ENCODE measurements around the gene GNMT.
"Not testable (repeated sequence)": the region's sequence is repeated elsewhere in the genome, so short reads cannot be mapped to it uniquely, and the experiment has no call there.

The GNMT gene

DNA sequence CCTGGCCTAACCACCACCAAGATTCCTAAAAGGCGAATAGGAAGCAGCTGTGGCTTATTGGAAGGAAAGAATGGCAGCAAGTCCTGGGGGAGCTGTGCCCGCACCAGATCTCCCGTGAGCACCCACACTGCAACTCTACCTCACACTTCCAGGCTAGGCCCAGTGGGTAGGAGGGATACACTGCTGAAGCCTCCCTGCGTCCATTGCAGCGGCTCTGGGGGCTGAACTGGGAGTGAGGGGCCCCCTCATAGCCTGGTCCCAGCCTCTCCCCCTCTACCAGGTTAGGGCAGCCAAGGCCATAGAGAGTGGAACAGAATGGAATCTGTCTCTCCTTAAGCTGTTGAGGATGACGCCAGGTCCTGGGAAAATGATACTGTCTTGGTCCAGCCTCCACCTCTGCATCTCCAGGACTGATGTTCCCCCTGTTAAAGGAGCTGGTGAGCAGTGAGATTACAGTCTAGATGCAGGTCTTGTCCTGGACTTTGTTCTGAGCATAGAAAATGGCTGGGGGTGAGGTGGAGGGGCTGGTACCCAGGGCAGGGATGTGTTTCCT lies 20.0 kb upstream of the GNMT start:
- DNase-seq, result no peak

DNA sequence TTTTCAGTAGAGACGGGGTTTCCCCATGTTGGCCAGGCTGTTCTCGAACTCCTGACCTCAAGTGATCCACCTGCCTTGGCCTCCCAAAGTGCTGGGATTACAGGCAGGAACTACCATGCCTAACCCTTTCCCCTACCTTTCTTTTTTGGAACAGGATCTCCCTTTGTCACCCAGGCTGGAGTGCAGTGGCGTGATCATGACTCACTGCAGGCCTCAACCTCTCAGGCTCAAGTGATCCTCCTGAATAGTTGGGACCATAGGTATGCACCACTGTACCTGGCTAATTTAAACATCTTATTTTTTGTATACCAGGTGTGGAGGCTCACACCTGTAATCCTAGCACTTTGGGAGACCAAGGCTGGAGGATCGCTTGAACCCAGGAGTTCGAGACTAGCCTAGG lies 19.2 kb upstream of the GNMT start:
- DNase-seq, result not testable (repeated sequence)

DNA sequence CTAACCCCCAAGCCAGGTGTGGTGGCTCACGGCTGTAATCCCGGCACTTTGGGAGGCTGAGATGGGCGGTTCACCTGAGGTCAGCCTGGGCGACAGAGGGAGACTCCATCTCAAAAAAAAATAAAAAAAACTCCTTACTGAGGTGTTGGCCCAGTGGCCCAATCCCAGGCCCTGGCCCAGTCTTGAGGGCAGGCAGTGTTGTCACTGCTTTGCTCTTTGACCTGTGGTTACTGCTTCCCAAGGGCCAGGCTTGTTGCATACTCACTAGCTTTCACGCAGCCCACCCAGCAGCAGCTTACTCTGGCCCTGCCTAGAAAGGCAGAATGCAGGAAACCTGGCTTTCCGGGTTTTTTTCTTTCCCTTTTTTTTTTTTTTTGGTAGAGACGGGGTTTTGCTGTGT lies 18.1 kb upstream of the GNMT start:
- DNase-seq, result no peak

DNA sequence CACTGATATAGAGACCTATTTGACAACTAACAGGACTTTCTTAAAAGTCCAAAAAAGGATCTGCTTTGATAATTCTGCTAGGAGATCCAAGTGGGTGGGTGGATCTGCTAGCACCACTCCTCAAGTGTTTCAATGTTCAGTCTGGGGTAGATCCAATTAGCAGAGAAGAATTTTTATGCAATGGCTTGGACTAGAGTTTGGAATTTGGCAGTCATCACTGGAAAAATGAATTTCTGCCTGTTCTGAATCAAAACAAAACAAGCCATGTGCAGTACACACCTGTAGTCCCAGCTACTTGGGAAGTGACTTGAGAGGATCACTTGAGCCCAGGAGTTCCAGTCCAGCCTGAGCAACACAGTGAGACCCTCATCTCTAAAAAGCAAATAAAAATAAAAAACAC lies 12.6 kb upstream of the GNMT start:
- DNase-seq, result no peak

DNA sequence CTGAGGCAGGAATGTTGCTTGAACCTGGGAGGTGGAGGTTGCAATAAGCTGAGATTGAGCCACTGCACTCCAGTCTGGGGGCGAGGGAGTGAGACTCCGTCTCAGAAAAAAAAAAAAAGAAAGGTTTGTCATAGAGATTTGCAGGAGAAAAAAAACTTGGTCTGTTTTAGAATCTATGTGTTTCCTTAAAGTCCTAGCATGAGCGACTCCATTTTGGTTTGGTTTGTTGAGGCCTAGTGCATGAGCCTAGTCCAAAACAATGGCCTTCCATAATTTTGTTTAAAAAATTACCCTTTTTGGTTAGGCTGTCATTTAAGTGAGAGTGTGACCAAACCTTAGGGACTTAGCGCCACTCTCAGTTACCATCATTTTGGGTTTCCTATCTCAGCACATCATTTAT lies 8.2 kb upstream of the GNMT start:
- DNase-seq, result no peak

DNA sequence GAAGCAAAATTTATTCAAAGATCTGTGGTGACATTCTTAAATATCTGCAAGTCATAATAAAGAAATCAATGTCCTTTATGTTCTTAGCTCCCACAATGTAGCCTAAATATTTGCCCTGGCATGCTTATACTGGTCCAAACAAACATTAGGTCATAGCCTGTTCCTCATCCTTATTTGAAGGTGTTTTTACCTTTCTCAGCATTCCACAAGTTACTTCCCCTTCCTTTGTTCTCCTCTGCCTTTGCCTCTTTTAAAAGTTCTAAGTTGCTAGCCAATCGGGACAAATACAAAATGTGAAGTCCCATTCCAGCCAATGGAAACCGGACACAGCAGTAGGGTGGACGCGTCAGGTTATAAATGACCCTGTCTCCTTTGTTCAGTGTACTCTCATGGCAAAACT lies 6.1 kb upstream of the GNMT start:
- DNase-seq, result not testable (repeated sequence)

DNA sequence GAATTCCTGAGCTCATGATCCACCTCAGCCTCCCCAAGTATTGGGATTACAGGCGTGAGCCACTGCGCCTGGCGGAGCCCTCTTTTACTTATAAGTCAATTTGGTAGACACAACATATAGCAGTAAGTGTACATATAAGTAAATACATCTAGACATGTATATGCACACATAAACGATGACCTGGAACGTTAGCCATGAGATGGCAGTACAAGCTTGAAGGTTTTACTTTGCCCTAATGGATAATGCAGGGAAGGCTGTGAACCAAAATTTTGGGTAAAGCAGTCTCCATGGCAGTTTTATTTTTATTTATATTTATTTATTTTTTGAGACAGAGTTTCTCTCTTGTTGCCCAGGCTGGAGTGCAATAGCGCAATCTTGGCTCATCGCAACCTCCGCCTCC lies 2.4 kb upstream of the GNMT start:
- no peak for DNase-seq

DNA sequence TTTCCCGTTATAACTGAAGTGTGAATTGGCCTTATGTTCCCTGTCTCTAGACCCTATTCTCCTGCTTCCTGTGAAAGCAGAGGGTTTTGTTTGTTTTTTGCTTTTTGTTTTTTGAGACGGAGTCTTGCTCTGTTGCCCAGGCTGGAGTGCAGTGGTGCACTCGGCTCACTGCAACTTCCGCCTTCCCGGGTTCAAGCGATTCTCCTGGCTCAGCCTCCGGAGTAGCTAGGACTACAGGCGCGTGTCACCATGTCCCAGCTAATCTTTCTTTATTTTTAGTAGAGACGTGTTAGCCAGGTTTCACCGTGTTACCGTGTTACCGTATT lies 674 bp upstream of the GNMT start:
- no peak for DNase-seq

DNA sequence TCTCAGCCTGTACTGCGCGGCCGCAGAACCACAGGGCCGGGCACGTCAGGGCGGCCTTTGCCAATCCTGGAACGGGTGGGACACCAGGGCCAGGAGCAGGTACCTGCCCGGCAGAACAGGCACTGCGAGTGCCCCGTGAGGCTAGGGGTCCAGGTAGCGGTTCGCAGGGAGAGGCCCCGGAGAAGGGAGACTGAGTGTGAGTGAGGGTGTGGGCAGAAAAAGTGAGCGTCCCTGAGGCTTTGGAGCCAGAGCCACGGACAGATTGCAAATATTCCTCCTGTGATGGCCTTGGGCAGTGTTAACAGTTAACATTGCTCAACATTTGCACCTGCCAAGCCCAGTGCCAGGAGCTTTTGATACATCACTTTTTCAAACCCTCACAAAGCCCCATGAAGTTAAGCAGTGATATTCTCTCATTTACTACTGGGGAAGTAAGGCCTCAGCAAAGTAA lies 491 bp downstream of the GNMT start:
- no peak for DNase-seq

DNA sequence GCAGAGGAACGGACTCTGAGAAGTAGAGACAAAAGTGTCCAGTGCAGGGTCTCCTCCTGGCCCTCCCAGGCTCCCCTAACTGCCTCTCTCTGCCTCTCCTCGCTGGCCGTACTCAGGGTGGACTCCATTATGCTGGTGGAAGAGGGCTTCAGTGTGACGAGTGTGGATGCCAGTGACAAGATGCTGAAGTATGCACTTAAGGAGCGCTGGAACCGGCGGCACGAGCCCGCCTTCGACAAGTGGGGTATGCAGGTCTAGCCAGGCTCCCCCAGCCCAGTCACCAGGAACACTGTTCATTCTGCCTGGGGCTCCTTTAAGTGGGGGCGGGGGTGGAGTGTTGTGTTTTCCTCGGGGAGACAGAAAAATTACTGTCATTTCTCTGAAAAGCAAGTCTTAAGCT lies 1.5 kb downstream of the GNMT start:
- peak in 1 of 56 donors; percentile 6 for DNase-seq

DNA sequence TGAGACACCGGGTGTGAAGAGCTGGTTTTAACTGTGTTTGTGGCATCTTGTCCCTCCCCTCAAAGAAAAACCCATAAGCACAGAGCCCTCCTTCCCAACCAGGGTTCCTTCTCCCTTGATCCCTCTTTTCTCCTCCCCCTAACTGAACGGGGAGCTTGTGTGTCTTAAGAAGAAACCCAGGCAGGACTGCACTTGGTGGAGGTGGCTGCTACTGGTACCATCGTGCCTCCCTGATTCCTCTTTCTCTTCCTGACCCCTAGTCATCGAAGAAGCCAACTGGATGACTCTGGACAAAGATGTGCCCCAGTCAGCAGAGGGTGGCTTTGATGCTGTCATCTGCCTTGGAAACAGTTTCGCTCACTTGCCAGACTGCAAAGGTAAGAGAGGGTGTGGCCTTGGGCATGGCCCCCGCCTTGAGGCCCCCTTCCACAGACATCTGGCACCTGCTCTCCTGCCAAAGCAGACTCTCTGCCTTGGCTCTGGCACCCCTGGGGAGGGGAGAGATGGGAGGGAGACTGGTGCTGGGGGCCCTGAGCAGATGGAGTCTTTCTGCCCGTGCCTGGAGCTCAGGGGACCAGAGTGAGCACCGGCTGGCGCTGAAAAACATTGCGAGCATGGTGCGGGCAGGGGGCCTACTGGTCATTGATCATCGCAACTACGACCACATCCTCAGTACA lies 2.1 kb downstream of the GNMT start:
- no peak for DNase-seq

DNA sequence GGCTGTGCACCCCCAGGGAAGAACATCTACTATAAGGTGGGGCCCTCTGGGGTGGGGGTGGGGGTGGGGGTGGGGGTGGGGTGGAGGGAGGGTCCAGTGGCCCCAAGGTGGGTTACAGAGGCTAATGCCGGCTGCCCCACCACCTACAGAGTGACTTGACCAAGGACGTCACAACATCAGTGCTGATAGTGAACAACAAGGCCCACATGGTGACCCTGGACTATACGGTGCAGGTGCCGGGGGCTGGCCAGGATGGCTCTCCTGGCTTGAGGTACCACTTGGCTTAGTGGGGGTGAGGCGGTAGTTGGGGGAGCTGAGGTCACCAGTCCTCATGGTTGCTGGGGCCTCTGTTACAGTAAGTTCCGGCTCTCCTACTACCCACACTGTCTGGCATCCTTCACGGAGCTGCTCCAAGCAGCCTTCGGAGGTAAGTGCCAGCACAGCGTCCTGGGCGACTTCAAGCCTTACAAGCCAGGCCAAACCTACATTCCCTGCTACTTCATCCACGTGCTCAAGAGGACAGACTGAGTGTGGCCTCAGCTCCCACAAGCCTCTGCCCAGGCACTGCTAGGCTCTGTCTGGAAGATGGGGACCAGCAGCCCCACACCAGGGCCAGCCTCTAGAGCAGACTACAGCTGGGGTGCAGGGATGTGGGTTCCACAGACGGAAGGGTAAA lies 2.8 kb downstream of the GNMT start:
- no peak for DNase-seq

DNA sequence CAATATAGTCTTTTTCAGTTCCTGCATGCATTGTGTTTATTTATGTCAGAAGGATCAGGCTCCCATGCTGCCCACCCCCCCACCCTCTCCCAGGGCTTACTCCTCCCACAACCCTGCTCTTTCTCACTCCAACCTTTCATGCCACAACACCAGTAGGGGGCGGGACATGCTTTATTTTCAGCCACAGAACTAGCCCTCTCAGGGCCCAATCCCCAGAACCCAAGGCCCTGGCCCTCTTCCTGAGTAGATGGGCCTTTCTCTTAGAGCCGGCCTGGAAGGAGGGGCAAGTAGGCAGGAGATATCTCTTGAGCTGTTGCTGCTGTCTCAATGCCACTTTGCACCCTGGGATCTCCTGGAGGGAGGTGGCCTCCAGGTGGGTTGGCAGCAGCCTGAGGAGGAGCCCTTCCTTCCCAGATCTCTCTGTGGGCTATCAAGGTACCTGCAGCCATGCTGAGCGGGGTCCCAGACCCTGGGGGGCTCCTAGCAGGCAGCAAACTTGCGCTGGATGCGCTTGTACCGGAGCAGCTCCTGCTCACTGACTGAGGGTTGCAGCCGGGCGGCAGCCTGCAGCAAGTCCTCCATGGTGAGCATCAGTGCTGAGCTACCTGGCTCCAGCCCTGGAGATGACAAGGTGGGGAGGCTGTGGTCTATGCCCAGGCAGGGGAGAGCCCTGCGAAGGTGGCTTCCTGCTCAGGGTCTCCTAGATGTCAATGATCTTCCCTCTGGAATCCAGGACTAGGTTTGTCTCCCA lies 3.5 kb downstream of the GNMT start:
- no peak for DNase-seq

DNA sequence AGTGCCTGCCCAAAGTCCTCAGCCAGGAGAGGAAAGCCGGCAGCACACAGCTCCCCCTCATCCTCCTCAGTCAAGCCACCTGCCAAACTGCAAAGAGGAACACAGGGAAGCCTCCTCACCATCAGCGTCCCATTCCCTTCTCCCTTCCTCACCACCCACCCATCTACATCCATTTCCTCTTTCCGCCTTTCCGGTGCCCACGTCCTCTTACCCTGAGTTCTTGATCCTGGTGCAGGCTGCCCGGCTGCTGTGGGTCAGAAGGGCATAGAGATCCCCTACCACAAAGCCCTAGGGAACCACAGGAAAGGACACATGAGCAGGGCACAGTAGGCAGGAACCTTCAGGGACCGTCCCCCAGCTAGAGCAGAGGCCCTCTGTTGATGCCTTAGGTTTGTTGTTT lies 6.0 kb downstream of the GNMT start:
- DNase-seq, result no peak

DNA sequence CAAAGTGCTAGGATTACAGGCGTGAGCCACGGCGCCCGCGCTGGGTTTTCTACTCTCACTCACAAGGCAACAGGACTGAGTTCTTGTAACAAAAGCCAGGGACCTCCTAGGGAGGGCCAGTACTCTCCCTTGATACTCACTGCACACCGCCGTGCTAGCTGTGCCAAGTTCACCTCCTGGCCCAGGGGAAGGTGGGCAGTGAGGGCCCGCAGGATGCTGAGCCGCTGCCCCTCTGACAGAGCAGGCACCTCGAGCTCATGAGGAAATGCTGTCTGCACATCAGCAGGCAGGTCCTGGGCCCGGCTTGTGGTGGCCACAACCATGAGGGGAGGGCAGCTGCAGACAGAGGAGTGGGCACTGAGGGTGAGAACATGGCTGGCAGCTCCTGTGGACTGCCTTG lies 6.7 kb downstream of the GNMT start:
- no peak for DNase-seq

DNA sequence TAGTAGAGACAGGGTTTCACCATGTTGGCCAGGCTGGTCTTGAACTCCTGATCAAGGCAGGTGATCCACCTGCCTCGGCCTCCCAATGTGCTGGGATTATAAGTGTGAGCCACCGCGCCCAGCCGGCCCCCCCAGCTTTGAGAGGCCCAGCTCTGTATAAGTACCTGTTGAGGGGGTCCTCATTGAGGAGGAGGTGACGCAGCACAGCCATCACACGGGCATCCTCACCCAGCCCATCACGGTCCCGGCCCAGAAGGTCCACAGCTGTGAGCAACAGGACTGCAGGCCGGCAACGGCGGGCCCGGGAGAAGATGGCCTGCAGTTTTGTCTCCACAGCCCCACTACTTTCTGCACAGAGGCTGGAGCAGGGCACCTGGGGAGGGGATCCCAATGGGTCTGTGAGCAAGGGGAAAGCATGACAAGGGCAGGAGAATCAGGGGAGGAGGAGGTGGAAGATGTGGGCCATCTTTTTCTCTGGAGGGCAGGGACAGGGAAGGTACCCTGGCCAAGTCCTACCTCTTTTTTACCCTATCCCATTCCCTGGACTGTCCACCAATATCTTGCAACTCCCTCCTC lies 7.7 kb downstream of the GNMT start:
- no peak for DNase-seq

DNA sequence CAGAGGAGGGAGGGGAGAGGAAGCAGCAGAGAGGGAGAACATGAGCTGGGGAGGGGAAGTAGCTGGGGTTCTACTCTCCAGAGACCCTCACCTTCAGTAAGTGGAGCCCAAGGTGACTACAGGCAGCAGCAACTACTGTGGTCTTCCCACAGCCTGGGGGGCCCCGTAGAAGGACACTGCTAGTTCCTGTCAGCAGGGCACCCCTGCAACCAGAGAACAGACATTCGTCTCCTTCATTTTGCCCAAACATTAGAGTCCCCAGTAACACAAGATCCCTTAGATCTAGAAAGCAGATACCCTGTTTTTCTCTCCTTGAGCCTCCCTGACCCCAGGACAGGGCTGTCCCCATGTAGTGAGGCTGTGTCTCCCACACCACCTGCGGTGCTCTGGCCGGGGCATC lies 8.2 kb downstream of the GNMT start:
- no peak for DNase-seq

DNA sequence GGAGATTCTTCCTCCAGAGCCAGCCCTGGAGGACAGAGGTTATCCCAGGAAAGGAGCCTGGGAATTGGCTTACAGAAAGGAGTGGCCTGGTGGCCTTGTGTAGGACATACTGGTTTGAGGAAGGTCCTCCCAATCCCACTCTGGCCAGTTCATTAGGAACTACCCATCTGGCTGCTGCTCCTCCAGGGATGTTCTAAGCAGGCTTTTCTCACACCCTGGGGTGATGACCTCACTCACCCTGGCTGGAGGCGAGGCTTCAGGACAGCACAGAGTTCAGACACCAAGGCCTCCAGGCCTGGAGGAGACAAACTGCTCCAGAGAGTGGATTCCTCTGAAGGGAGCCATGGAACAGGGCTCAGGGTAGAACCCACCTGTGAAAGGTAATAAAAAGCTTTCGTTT lies 8.9 kb downstream of the GNMT start:
- DNase-seq, result no peak

DNA sequence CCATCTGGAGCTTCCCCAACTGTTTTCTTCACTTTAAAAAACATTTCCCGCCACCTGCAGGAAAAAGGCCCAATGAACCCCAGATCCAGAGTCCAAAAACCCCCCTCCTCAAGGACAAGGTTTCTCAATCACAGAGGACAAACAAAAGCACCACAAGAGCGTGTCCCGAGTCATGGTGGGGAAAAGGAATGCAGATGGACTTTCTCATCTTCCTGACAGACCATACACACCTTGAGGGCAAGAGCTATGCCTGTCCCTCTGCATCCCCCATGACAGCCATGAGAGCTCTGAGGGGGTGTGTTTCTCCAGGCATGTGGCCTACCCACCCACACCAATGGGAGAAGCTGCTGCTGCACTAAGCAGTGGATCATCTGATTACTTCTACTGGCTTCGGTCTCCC lies 9.4 kb downstream of the GNMT start:
- peak in 1 of 56 donors; percentile 12 for DNase-seq

DNA sequence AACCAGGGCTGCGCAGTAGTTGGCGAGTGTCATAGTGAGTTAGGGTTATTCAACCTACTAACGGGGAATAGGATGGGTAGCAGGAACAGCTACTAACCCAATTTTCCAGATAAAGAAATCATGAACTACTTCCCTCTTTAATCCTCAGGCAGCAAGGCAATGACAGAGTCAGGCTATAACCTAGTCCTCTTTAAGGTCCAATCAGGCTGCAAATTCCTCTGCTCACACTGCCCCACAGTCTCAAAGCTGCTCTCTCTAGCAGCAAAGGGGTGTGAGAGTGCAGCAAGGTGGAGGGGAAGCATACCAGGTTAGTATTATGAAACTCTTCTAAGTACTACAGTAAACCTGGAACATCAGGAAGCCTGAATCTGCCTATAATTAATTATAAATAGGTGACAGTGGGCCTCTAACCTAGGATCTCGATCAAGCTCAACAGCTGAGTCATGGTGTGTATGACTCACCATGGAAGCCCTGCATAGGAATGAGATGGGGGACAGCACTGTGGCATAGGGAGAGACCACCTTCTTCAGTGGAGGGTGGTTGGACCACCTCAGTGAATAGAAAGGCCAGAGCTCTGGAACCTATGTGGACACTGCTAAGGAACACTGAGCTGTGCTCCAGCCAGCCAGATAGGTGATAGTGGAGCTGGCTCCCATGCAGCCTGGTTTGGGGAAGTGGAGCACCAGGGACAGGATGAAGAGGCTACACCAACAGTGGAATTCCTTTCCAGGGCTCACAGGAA lies 10.5 kb downstream of the GNMT start:
- DNase-seq, result no peak

DNA sequence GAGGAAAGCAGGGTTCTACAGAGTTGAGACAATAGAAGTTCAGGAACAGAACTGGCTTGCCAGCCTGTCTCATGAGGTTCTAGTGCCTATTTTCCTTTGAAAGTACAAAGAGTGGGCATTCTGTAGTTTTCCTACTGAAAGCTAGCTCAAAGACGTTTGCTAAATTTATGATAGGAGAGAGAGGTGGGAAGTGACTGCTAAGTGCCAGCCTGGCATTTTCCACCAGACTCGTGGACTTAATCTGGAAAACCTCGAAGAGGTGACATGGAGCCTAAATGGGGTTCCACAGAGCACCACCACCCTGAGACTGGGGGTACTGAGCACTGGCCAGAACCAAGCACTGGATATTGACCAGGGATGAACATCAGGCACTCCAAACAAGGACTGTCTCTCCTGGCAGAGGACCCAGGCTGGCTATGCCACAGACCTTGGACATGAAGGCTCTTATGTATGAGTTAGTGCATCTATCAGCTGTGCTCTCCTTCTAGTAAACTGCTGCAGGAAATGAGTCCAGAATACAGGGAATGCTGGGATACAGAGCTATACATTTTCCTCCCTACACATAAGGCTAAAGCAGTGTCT lies 11.3 kb downstream of the GNMT start:
- no peak for DNase-seq

Data from nucleus accumbens (tissue), 56 donors.